A549 (cell line): Measurements from ENCODE around the gene MEN1. TPM values are rescaled to one million over a fixed set of nuclear protein-coding genes. Genes with fewer than 3 reads are reported as not detected.
A peak's percentile ranks its signal among the peaks of the same experiment; 100 is the strongest.

ENCODE experiments used
- ATAC-seq, 2 experiments: fragments of 200-7000 bp in 1 of 2; fragments of >200 bp in 1 of 2; cut with Nextera tagmentation in 1 of 2; cut with Tn5 transposase in 1 of 2; 3 replicates each; pipeline versions ENCODE4 v1.8.0 to v1.9.1; 2018 to 2020; ENCODE audit warnings: mild to moderate bottlenecking in 1 of 2, moderate library complexity in 1 of 2
- CTCF ChIA-PET: fragments of 300-600 bp; sonication (Branson Sonifier 250); formaldehyde crosslinking; extraction: SDS; loops from one replicate; lab custom pipeline; 2021; ENCODE audit warnings: antibody characterized with exemption, inconsistent platforms; lab: Yijun Ruan, JAX
- POLR2A ChIA-PET: fragments of 350-600 bp; formaldehyde crosslinking; extraction: SDS; loops from one replicate; lab custom pipeline; 2021; ENCODE audit warnings: antibody characterized with exemption, inconsistent platforms; lab: Yijun Ruan, JAX
- DNase-seq, 2 experiments: peaks; one replicate each; pipeline versions ENCODE4 v3.0.0 to v3.0.0-alpha.2; 2011 to 2016; ENCODE audit warnings: low read depth in 1 of 2, low spot score in 1 of 2
- FAIRE-seq: peaks from 2 replicates; lab custom pipeline; 2011; peaks lifted over from hg19 to GRCh38; lab: Jason Lieb, UNC
- H3K27ac ChIP-seq, 2 experiments: fragments of >200 bp; sonication (Bioruptor Twin); formaldehyde crosslinking; 3 replicates each; pipeline ENCODE4 v1.5.1; 2016 to 2017
- H3K4me1 ChIP-seq: fragments of >200 bp; sonication (Bioruptor Twin); formaldehyde crosslinking; 3 replicates; pipeline ENCODE4 v1.6.1; 2016
- H3K4me2 ChIP-seq: fragments of >200 bp; sonication (Bioruptor Twin); formaldehyde crosslinking; 3 replicates; pipeline ENCODE4 v1.6.1; 2016
- H3K4me3 ChIP-seq: fragments of >200 bp; sonication (Bioruptor Twin); formaldehyde crosslinking; 3 replicates; pipeline ENCODE4 v1.5.1; 2016
- H3K9me3 ChIP-seq: fragments of >200 bp; sonication (Bioruptor Twin); formaldehyde crosslinking; 3 replicates; pipeline ENCODE4 v1.6.1; 2016
- CHD2 ChIP-seq: fragments of 150-350 bp; IDR thresholded peaks from 2 replicates; pipeline ENCODE4 v1.6.1; 2014; ENCODE audit warnings: low read length; ENCODE audit not compliant: partially characterized antibody
- CHD4 ChIP-seq: fragments of 200-600 bp; sonication (generic); IDR thresholded peaks from 2 replicates; pipeline ENCODE4 v1.6.1; 2016; ENCODE audit warnings: antibody characterized with exemption, mild to moderate bottlenecking, borderline replicate concordance
- EHMT2 ChIP-seq: fragments of 200-600 bp; sonication (generic); IDR thresholded peaks from 2 replicates; pipeline ENCODE4 v1.6.1; 2016; ENCODE audit warnings: antibody characterized with exemption, low read depth, mild to moderate bottlenecking, moderate library complexity
- EP300 ChIP-seq, 2 experiments: fragments of >200 bp; sonication (Bioruptor Twin); formaldehyde crosslinking; IDR thresholded peaks; 2 replicates in 1 of 2; 3 replicates in 1 of 2; pipeline ENCODE4 v1.6.1; 2016 to 2017
- ESRRA ChIP-seq: fragments of 150-350 bp; IDR thresholded peaks from 2 replicates; pipeline ENCODE4 v1.6.1; 2014; ENCODE audit warnings: mild to moderate bottlenecking, low read length, borderline replicate concordance
- GATA3 ChIP-seq: IDR thresholded peaks from 2 replicates; pipeline ENCODE4 v1.6.1; 2012; ENCODE audit warnings: borderline replicate concordance
- JUN ChIP-seq, 2 experiments: fragments of >200 bp; sonication (Bioruptor Twin); formaldehyde crosslinking; IDR thresholded peaks; 2 replicates in 1 of 2; 3 replicates in 1 of 2; pipeline ENCODE4 v1.6.1; 2016 to 2017
- JUNB ChIP-seq: fragments of >200 bp; sonication (Bioruptor Twin); formaldehyde crosslinking; IDR thresholded peaks from 2 replicates; pipeline ENCODE4 v1.6.1; 2016
- KDM5A ChIP-seq: fragments of 200-600 bp; sonication (generic); IDR thresholded peaks from 2 replicates; pipeline ENCODE4 v1.6.1; 2016; ENCODE audit warnings: antibody characterized with exemption, mild to moderate bottlenecking
- MAFK ChIP-seq: fragments of 450-650 bp; IDR thresholded peaks from 2 replicates; pipeline ENCODE4 v1.6.1; 2014; ENCODE audit not compliant: partially characterized antibody
- MAZ ChIP-seq: fragments of 150-350 bp; IDR thresholded peaks from 2 replicates; pipeline ENCODE4 v1.6.1; 2014; ENCODE audit warnings: antibody characterized with exemption, low read depth, low read length, borderline replicate concordance
- MYC ChIP-seq: IDR thresholded peaks from 2 replicates; pipeline ENCODE4 v1.6.1; 2012; ENCODE audit warnings: mild to moderate bottlenecking, inconsistent platforms, low read length, improper control_type of control experiment, borderline replicate concordance
- POLR2A ChIP-seq: IDR thresholded peaks from 2 replicates; pipeline ENCODE4 v1.6.1; 2012; ENCODE audit warnings: mild to moderate bottlenecking, low read length
- TFCP2L1 ChIP-seq: fragments of 250-450 bp; sonication (Bioruptor Pico); IDR thresholded peaks from 2 replicates; pipeline ENCODE4 v1.5.0; 2021; ENCODE audit warnings: mild to moderate bottlenecking
- WGBS: methylation state at CpG from one replicate; pipeline ENCODE4 v1.1.6; 2017; ENCODE audit errors: missing lambda C conversion rate; 5-methylcytosine and 5-hydroxymethylcytosine counted together
- polyA plus RNA-seq, 4 experiments: library from polyadenylated mRNA; depleted of rRNA in 3 of 4; stranded (reverse); fragments of >200 nt; fragmentation: RNase III in 1 of 4; extraction: RNeasy Plus Mini Kit Qiagen cat#74134 plus additional on column Dnase treatment in 1 of 4; gene quantifications; 2 replicates in 3 of 4; 3 replicates in 1 of 4; pipeline ENCODE4 v1.2.3, GENCODE V29; 2011 to 2017
- TF ChIP-seq, protein P1 (sequence below): fragments of >200 bp; sonication (Bioruptor Twin); formaldehyde crosslinking; IDR thresholded peaks from 3 replicates; pipeline ENCODE4 v1.5.1; 2016
- TF ChIP-seq, protein P2 (sequence below): fragments of >200 bp; sonication (Bioruptor Twin); formaldehyde crosslinking; IDR thresholded peaks from 3 replicates; pipeline ENCODE4 v1.6.1; 2016
- TF ChIP-seq, protein P3 (sequence below): fragments of 200-600 bp; sonication (generic); IDR thresholded peaks from 2 replicates; pipeline ENCODE4 v1.6.1; 2016; ENCODE audit warnings: antibody characterized with exemption, mild to moderate bottlenecking, moderate library complexity
- TF ChIP-seq, protein P4 (sequence below): fragments of >200 bp; sonication (Bioruptor Twin); formaldehyde crosslinking; IDR thresholded peaks from 2 replicates; pipeline ENCODE4 v1.6.1; 2016

Gene MEN1
- polyA plus RNA-seq, 2 of the 4 experiments (the other 2 are of a cell fraction), result 17.0 to 34.7 TPM

DNA sequence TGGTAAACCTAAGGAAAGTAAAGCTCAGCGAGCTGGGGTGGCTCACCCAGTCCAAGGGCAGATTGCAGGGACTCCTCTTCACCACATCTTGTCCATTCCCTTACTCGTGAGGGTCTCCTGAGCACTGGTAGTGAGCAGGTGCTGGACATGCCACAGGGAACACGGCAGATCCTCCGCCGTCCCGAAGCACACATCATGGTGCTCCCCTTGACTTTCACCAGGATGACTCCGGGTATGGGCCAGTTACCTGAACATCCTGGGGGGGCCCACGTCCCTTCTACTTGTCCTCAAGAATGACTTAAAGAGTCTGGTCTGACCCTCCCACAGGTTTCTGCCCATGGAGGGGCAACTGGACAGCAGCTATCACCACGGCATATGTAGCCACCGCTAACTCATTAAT, 24.0 kb downstream of the MEN1 start (continued):
- TF ChIP-seq, protein P1, sequence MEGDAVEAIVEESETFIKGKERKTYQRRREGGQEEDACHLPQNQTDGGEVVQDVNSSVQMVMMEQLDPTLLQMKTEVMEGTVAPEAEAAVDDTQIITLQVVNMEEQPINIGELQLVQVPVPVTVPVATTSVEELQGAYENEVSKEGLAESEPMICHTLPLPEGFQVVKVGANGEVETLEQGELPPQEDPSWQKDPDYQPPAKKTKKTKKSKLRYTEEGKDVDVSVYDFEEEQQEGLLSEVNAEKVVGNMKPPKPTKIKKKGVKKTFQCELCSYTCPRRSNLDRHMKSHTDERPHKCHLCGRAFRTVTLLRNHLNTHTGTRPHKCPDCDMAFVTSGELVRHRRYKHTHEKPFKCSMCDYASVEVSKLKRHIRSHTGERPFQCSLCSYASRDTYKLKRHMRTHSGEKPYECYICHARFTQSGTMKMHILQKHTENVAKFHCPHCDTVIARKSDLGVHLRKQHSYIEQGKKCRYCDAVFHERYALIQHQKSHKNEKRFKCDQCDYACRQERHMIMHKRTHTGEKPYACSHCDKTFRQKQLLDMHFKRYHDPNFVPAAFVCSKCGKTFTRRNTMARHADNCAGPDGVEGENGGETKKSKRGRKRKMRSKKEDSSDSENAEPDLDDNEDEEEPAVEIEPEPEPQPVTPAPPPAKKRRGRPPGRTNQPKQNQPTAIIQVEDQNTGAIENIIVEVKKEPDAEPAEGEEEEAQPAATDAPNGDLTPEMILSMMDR, result no peak

DNA sequence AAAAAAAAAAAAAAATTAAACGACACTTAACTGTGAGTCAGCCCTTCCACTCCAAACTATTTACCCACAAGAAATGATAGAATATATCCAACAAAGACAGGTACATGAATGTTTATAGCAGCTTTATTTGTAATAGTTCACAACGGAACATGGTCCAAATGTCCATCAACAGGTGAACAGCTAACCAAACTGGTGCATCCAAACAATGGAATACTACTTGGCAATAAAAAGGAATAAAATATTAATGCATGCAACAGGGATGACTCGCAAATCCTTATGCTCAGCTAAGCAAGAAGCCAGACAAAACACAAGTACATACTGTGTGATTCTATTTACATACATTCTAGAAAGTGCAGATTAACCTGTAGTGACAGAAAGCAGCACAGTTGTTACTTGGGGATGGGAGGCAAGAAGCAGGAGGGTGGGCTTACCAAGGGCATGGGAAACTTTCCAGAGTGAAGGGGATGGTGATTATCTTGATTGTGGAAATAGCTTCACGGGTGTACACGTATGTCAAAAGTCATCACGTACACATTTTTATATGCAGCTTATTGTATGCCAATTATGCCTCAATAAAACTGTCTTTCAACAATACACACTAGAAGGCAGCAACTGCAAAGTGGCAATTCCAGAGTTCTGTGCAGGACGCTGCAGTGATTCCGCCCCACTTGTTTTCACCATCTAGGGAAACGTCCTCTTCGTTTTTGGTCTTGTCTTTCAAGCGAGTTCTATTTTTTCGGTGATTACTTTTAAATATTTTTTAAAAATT, 25.4 kb downstream of the MEN1 start:
- H3K4me1 ChIP-seq, result no peaks in the 10 kb centered on the region; the same call in 2 of the 3 replicates
- ChIA-PET CTCF (interaction anchor here (0.7 to 9.7 kb wide), 12 partner anchors 9 to 109 kb away, joined by 3 to 79 read pairs (median 6); partner anchors contain the start of genes MAP4K2 and MEN1), POLR2A (no interaction called here)
- H3K9me3 ChIP-seq, result no peaks in the 10 kb centered on the region
- 85% methylated on average over 12 of the region's 12 CpGs for WGBS
- DNase-seq, result no peak
- ATAC-seq, result no peak
- no peak for FAIRE-seq
- no peak overlapping the region for H3K4me3 ChIP-seq
- H3K4me2 ChIP-seq, result no peak overlapping the region
- no peak overlapping the region for H3K27ac ChIP-seq
- TF ChIP-seq EHMT2 (no peak), KDM5A (no peak), EP300 (IDR thresholded peaks at IDR 0.05) (no peak), ESRRA (no peak), MAFK (no peak), TFCP2L1 (CRISPR knock-in tag) (no peak), JUNB (no peak)

DNA sequence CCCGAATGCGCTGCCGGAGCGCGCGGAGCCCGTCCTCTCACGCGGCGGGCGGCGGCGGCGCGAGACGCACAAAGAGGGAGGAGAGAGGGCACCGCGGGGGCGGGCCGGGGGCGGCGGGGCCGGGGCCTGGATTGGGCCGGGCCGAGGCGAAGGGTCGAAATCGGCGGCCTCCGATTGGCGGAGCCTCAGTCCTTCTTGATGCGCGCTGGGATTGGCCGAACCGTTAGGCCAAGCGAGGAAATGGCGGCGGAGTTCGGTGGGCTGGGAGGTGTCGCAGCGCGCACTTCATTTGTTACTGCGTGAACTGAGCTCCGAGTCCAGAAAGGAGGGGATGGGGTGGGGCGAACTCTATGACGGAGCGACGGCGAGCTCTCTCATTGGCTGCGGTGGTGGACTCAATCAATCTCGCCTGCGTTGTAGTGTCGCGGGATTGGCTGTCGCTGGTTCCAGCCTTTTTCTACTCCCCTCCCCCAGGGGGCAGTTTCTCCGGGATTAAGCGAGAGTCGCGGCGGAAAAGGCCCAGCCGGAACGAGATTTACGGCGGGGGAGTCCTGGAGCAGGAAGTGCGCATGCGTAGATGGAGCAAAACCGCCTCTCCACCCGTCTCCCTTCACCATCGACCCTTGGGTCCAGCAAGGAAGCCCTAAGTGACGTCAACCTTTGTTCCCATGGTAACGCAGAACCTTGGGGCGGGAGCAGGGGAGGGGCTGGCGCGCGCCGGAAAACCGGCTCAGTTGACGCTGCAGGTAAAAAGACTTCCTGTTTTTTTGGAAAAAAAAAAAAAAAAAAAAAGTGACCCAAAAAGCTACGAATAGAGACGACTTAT, 31.7 kb downstream of the MEN1 start, which contains the start of gene SF1:
SF1 (minus strand) TSS at position 70 of the 826 bp plus-strand sequence. CDS start 150 bp downstream, outside the sequence.
- DNase-seq, result peak; percentile 99 to 100
- POLR2A ChIA-PET, result interaction anchor here (0.6 to 2.7 kb wide), 18 partner anchors 9 to 644 kb away, joined by 3 to 32 read pairs (median 4); partner anchors contain the start of genes MEN1, NEAT1 and PYGM
- 2% methylated on average over 46 of the region's 80 CpGs for WGBS

More for the DNA sequence above, 31.7 kb downstream of the MEN1 start, which contains the start of gene SF1:
- peak within 1 kb of the TSS; percentile 98 to 99 for H3K27ac ChIP-seq
- CTCF ChIA-PET, result interaction anchor here (0.7 to 5.7 kb wide), 6 partner anchors 14 to 115 kb away, joined by 3 to 73 read pairs (median 4); no protein-coding TSS in a partner anchor
- peak within 1 kb of the TSS; percentile 90 for H3K4me3 ChIP-seq
- H3K4me1 ChIP-seq, result peaks cover 32% of the 10 kb centered on the region
- peak; percentile 91 to 96 for ATAC-seq
- TF ChIP-seq, protein P2, sequence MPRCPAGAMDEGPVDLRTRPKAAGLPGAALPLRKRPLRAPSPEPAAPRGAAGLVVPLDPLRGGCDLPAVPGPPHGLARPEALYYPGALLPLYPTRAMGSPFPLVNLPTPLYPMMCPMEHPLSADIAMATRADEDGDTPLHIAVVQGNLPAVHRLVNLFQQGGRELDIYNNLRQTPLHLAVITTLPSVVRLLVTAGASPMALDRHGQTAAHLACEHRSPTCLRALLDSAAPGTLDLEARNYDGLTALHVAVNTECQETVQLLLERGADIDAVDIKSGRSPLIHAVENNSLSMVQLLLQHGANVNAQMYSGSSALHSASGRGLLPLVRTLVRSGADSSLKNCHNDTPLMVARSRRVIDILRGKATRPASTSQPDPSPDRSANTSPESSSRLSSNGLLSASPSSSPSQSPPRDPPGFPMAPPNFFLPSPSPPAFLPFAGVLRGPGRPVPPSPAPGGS, result peak; percentile 80; the same call in 1 of the 3 replicates
- TF ChIP-seq, protein P3, sequence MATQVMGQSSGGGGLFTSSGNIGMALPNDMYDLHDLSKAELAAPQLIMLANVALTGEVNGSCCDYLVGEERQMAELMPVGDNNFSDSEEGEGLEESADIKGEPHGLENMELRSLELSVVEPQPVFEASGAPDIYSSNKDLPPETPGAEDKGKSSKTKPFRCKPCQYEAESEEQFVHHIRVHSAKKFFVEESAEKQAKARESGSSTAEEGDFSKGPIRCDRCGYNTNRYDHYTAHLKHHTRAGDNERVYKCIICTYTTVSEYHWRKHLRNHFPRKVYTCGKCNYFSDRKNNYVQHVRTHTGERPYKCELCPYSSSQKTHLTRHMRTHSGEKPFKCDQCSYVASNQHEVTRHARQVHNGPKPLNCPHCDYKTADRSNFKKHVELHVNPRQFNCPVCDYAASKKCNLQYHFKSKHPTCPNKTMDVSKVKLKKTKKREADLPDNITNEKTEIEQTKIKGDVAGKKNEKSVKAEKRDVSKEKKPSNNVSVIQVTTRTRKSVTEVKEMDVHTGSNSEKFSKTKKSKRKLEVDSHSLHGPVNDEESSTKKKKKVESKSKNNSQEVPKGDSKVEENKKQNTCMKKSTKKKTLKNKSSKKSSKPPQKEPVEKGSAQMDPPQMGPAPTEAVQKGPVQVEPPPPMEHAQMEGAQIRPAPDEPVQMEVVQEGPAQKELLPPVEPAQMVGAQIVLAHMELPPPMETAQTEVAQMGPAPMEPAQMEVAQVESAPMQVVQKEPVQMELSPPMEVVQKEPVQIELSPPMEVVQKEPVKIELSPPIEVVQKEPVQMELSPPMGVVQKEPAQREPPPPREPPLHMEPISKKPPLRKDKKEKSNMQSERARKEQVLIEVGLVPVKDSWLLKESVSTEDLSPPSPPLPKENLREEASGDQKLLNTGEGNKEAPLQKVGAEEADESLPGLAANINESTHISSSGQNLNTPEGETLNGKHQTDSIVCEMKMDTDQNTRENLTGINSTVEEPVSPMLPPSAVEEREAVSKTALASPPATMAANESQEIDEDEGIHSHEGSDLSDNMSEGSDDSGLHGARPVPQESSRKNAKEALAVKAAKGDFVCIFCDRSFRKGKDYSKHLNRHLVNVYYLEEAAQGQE, result peak; percentile 90
- TF ChIP-seq, protein P1, result no peak
- TF ChIP-seq GATA3 (peak; percentile 35; the same call in 1 of the 2 replicates), MYC (0 out of 2 replicates have a peak, but pooled peaks have one; percentile 60), CHD2 (peak; percentile 96), CHD4 (no peak), POLR2A (peak; percentile 61), MAZ (peak; percentile 62; the same call in 1 of the 2 replicates), JUN (IDR thresholded peaks at IDR 0.05) (peak in 1 of 2 experiments; percentile 94; a peak in 3 of 5 replicates)
- TF ChIP-seq, protein P4, sequence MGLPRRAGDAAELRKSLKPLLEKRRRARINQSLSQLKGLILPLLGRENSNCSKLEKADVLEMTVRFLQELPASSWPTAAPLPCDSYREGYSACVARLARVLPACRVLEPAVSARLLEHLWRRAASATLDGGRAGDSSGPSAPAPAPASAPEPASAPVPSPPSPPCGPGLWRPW, result no peak
- TF ChIP-seq, all 56 proteins: peak for 8
- FAIRE-seq, result peak; percentile 59
- Histone ChIP-seq H3K9me3 (no peaks in the 10 kb centered on the region), H3K4me2 (peak within 1 kb of the TSS; percentile 96)
